HG03460 (cell line): ENCODE data around the gene C20orf202.

ENCODE experiments used
- ATAC-seq: cut with Tn5 transposase; IDR thresholded peaks from one replicate; pipeline ENCODE4 v1.9.1; 2021; ENCODE audit not compliant: unreplicated experiment

Gene C20orf202

GRCh38 chr20:1202762-1203504 is at the start of gene C20orf202:
C20orf202 (plus strand) TSS chr20:1203454; CDS start chr20:1203586, 132 bp downstream.
- no peak for ATAC-seq

DNA sequence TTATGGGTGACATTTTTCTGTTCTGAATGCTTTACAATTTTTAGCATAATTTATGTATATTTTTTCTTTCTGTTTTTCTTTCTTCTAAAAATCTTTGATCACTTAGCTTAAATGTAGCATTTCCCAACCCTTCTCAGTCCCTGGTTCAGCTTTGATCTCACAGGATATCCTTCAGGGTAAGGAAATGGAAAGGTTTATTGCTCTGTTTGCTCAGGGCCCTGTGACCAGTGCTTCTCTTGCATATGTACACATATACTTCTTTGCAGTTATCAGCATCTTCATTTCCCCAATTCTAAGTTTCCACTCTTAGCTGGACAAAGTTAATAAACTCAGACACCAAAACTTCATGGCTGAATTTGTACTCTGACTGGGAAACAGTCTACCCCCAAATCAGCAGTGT is 49.0 kb upstream of the C20orf202 start:
- ATAC-seq: no peak

DNA sequence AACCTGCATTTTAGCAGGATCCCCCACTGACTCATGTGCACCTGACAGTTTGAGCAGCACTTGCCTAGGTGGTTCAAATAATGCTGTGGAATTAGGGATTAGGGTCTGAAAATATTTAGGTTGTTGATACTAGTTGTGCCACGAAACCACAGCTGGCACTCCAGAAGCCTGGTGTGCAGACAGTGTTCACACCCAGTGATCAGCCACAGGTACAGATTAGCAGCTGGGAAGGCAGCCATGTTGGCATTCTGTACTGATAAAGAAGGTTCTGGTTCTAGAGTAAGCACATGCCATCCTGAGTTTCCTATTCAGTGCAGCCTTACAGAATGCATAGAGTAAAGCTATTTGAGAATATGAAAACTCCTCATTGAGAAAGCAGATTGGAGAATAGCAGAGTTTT is 48.6 kb upstream of the C20orf202 start:
- ATAC-seq: no peak

DNA sequence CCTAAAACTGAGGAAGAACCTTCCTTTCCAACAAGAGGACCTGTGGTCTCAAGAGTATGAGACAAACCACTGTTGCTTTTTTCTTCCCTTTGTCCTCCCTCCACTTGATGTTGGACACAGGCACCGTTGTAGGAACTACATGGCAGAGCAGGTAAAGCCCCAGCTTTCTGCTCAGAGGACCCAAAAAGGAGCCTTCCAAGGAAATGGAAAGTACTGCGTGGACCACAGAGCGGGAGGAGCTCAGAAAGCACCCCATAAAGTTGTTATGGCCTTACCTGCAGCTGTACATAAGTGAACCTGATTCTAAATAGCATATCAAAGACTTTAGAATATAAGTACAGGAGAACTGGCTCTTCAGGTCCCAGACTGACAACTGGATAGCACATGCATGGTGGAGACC is 47.9 kb upstream of the C20orf202 start:
- ATAC-seq: no peak

DNA sequence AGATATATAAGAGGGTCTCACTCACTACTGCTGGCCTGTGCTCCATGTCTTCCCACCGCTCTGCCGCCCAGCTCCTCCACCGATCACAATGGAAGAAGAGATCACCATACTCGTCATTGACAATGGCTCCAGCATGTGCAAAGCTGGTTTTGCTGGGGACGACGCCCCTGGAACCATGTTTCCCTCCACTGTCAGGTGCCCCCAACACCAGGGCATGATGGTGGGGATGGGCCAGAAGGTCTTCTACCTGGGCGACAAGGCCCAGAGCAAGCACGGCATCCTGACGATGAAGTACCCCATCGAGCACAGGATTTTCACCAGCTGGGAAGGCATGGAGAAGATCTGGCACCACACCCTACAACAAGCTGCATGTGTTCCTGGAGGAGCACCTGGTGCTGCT is 42.8 kb upstream of the C20orf202 start:
- no peak for ATAC-seq

DNA sequence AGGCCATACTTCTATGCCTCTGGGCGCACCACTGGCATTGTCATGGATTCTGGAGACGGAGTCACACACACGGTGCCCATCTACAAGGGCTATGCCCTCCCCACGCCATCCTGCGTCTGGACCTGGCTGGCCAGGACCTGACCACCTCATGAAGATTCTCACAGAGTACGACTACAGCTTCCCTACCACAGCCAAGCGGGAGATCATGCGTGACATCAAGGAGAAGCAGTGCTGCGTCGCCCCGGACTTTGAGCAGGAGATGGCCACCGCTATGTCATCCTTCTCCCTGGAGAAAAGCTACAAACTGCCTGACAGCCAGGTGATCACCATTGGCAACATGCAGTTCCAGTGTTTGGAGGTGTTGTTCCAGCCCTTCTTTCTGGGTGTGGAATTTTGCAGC is 42.3 kb upstream of the C20orf202 start:
- no peak for ATAC-seq

- no peak for ATAC-seq
Measured at GRCh38 chr20:1163105-1163504, 40.1 kb upstream of the C20orf202 start.

DNA sequence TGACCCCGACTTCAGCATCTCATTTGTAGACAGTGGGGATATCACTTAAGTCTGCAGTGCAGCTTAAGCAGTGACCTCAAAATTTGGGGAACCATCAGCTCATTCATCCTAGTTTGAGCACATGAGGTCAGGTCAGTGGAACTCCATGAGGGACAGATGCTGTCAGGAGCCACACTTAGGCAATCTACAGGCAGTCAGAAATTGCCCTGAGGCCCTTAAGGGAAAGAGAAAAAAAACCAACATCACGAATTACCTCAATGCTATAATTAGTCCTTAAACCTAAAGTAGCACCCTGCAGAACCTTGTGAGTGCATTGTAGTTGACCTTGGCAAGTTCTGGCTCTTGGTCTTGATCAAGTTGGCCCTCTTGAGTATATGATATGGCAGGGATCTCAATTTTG is 39.6 kb upstream of the C20orf202 start:
- ATAC-seq: no peak

GRCh38 chr20:1164871-1165270 is 38.4 kb upstream of the C20orf202 start:
- ATAC-seq: no peak

DNA sequence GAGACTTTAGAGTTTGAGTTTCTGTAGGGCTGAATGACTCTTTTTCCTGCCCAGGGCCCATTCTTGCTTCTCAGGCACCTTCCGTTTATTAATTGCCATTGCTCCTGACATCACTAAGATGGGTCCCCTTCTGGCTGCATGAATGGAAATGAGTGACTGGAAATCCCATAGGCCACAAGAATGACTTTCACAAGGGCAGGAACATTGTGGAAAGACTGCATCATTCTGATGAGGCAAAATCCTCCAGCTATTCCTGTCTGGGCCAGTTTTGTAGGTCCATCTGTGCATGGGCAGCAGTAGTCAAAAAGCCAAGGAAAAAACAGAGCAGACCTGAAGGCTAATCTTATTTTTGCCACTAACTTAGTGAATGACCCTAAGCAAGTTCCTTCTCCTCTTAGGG is 37.7 kb upstream of the C20orf202 start:
- no peak for ATAC-seq

DNA sequence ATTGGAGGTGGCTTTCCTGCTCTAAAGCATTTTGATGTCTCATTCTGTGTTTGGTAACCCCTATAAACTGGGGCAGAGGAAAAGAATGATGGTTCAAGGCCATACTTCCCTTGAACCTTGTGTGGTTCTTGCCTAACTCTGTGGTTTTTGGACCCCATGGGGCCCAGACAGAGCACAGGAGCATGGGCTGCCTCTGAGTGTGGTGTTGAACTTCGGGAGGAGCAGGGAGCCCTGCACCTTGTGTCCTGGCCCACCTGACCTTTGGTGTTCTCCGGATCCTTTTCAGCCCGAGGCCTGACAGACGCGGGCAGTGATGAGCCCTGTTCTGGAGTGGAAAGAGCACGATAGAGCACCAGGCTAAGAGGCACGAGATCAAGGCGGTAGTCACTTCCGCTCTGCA is 37.3 kb upstream of the C20orf202 start:
- no peak for ATAC-seq

- ATAC-seq: no peak
Measured at GRCh38 chr20:1166948-1167720, 36.1 kb upstream of the C20orf202 start.

- no peak for ATAC-seq
Measured at GRCh38 chr20:1169224-1169623, 34.0 kb upstream of the C20orf202 start.

GRCh38 chr20:1171461-1172093 is 31.7 kb upstream of the C20orf202 start:
- ATAC-seq: no peak

DNA sequence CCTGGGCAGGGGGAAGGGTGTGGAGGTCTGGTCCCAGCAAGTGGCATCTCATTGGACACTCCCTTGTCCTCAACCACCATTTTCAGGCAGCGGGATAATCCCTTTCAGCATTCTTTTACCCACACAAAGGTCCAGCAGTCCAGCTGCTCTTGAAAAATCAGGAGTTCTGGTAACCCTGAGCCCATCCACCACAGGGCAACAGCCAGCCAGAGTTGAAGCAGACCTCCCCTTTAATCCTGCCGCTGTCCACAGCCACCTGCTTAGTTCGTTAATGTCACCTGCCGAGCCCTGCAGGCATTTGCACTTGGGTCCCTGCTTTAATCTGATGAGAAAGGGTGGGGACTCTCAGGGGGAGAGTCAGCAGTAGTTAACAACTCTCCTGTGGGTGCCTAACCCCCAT is 29.6 kb upstream of the C20orf202 start:
- ATAC-seq: no peak

DNA sequence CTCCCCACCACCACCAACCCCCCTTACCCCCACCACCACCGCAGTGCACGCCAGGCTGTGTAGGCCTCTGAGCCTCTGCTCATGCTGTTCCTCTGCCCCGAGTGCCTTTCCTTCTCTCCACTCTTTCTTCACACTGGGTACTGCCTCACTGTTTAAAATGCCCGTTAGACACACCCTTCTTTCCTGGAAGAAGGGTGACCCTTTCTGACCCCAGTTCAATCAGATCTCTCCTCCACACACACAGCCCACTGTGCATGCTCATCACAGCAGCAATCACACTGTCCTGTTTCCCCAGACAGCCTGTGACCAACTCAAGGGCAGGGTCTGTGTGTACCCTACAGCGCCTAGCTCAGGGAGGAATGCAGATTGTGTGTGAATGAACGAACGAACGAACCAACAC is 28.5 kb upstream of the C20orf202 start:
- ATAC-seq: no peak

DNA sequence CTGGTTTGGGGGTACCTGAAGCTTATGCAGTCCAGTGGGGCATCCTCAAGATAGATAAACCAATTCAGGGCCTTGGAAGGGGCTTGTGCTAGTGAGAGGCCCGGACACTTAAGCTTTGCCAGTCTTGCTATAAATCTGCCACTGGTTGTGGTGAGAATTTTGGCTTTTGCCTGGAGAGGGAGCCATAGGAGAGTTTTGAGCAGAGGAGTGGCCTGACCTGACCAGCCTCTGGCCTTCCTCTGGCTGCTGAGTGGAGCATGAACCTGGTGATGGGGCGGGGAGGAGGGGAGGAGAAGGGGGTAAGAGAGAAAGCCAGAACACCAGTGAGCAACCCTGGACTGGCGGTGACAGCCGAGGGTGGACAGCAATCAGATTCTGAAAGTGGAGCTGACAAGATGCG is 25.6 kb upstream of the C20orf202 start:
- no peak for ATAC-seq

DNA sequence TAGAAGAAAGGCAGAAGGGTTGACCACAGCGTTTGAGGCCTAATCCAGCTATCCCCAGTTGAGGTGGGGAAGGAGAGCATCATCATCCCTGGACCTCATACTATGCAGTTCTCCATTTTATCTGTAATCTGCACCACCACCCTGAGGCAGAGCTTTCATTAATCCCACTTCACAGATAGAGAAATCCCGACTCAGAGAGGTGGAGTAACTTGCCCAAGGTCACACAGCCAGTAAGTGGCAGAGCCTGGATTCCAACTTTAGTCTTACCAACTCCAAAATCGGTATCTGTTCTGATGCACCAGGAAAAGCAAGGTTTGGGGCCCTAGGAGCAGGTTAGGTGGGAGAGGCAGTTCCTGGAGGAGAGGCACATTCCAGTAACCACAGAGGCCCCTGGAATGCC is 25.2 kb upstream of the C20orf202 start:
- ATAC-seq: no peak

GRCh38 chr20:1178623-1179022 is 24.6 kb upstream of the C20orf202 start:
- no peak for ATAC-seq

GRCh38 chr20:1180949-1181348 is 22.3 kb upstream of the C20orf202 start:
- no peak for ATAC-seq

DNA sequence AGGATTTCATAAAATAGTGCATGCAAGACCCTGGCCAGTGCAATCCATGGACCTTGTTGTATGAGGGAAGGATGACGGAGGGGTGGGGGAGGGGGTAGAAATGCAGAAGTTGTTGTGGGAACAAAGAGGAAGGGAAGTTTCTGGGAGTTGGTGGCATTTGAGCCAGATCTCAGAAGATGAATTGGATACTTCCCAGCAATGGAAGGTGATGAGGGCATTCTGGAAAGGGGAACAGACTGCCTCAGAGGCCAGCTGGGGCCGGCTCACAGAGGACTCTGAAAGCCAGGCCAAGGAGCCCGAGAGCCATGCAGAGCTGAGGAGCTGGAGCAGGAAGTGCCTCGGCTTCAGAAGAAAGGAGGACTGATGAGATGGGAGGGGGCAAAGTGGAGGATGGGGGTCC is 21.1 kb upstream of the C20orf202 start:
- ATAC-seq: no peak

DNA sequence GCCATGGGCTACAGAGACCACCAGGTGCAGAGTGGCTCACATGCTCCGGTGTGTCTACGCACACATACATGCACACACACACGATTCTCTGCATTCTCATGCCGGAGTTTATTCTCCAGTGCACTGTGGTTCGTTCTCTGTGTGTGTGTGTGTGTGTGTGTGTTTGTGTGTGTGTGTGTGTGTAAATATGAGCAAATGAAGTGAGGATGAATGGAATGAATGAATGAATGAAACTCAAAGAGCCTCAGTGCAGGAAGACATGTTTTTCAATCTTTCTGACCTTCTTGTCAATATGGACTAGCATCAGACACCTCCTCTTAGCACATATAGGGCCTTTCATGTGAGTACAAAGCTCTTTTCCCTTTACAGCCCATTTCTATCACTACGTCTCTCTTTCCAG is 20.1 kb upstream of the C20orf202 start:
- ATAC-seq: no peak
